Inflammatory macrophage (primary cell): Measurements from ENCODE around the gene KCNN1.
A peak's percentile ranks its signal among the peaks of the same experiment; 100 is the strongest.
"Not testable (repeated sequence)": the region's sequence is repeated elsewhere in the genome, so short reads cannot be mapped to it uniquely, and the experiment has no call there.

Experiments used
- DNase-seq, 2 donors: peaks; one replicate each; pipeline ENCODE4 v3.0.0-alpha.2; 2020 to 2022
- total RNA-seq, 18 experiments: gene quantifications; one replicate each; lab custom pipeline; 2026; ENCODE audit warnings: mixed read lengths in 6 of 18, inconsistent platforms in 2 of 18; lab: John Stamatoyannopoulos, UW

Gene KCNN1
- total RNA-seq, result 0 to 0.32 (median 0.02) reads per million in 18 experiments

- no peak for DNase-seq
Observed at GRCh38 chr19:17966550-17967256, at the start of gene KCNN1. TSS of gene KCNN1 (plus strand) at chr19:17967107. CDS start at chr19:17973889, 6,782 bp downstream.

- not testable (repeated sequence) for DNase-seq
Observed at GRCh38 chr19:17918151-17918550, 48.8 kb upstream of the KCNN1 start.

- DNase-seq, result not testable (repeated sequence)
Observed at GRCh38 chr19:17919122-17919521, 47.8 kb upstream of the KCNN1 start.

- no peak for DNase-seq
Observed at GRCh38 chr19:17920527-17920926, 46.4 kb upstream of the KCNN1 start.

GRCh38 chr19:17922138-17922537, 44.8 kb upstream of the KCNN1 start:
- no peak for DNase-seq

GRCh38 chr19:17926044-17926443, 40.9 kb upstream of the KCNN1 start:
- no peak for DNase-seq

- no peak for DNase-seq
Observed at GRCh38 chr19:17929056-17929455, 37.9 kb upstream of the KCNN1 start.

GRCh38 chr19:17931532-17932191, 35.2 kb upstream of the KCNN1 start:
- DNase-seq, result peak in 1 of 2 donors; percentile 8

GRCh38 chr19:17932485-17933338, 34.2 kb upstream of the KCNN1 start, which contains the start of gene CCDC124:
TSS of gene CCDC124 (plus strand) at chr19:17933015. CDS start at chr19:17936421, 3,406 bp downstream.
- DNase-seq, result peak; percentile 94 to 96

- DNase-seq, result no peak
Observed at GRCh38 chr19:17933414-17934129, 33.3 kb upstream of the KCNN1 start.

GRCh38 chr19:17936379-17936778, 30.5 kb upstream of the KCNN1 start:
- no peak for DNase-seq

- no peak for DNase-seq
Observed at GRCh38 chr19:17937371-17937900, 29.5 kb upstream of the KCNN1 start.

GRCh38 chr19:17938092-17938845, 28.6 kb upstream of the KCNN1 start:
- DNase-seq, result peak; percentile 71 to 78

- no peak for DNase-seq
Observed at GRCh38 chr19:17942181-17942580, 24.7 kb upstream of the KCNN1 start.

GRCh38 chr19:17942582-17943273, 24.2 kb upstream of the KCNN1 start:
- no peak for DNase-seq

- DNase-seq, result no peak
Observed at GRCh38 chr19:17943274-17944221, 23.4 kb upstream of the KCNN1 start.

GRCh38 chr19:17944301-17944700, 22.6 kb upstream of the KCNN1 start:
- DNase-seq, result no peak

- no peak for DNase-seq
Observed at GRCh38 chr19:17946965-17947784, 19.7 kb upstream of the KCNN1 start.
